Tibial nerve (tissue), 4 donors: ENCODE data around the gene FEZF2. TPM values are rescaled to one million over a fixed set of nuclear protein-coding genes. Genes with fewer than 3 reads are reported as not detected.
A peak's percentile ranks its signal among the peaks of the same experiment; 100 is the strongest.

Experiments
- DNase-seq, 2 donors: peaks; one replicate each; pipeline ENCODE4 v3.0.0-alpha.2; 2019; ENCODE audit warnings: low spot score in 2 of 2
- H3K27ac ChIP-seq, 4 donors: fragments of 200-600 bp; sonication (generic) in 3 of 4; one replicate each; pipeline ENCODE4 v1.5.1; 2017 to 2019; ENCODE audit warnings: mild to moderate bottlenecking in 1 of 4
- H3K27me3 ChIP-seq, 2 donors: fragments of 200-600 bp; sonication (generic) in 1 of 2; one replicate each; pipeline versions ENCODE4 v1.5.1 to v1.6.0; 2017 to 2019
- H3K36me3 ChIP-seq, 3 donors: fragments of 200-600 bp; sonication (generic); one replicate each; pipeline ENCODE4 v1.5.1; 2018 to 2019
- H3K4me1 ChIP-seq, 4 donors: fragments of 200-600 bp; sonication (generic) in 3 of 4; one replicate each; pipeline ENCODE4 v1.5.1; 2017 to 2019
- H3K4me3 ChIP-seq, 4 donors: fragments of 200-600 bp; sonication (generic) in 3 of 4; one replicate each; pipeline ENCODE4 v1.5.1; 2017 to 2019; ENCODE audit warnings: mild to moderate bottlenecking in 1 of 4, moderate library complexity in 1 of 4
- H3K9me3 ChIP-seq, 4 donors: fragments of 200-600 bp; sonication (generic) in 3 of 4; one replicate each; pipeline ENCODE4 v1.5.1; 2017 to 2019
- CTCF ChIP-seq, 5 experiments: fragments of 200-600 bp in 3 of 5; fragments of 450-650 bp in 2 of 5; sonication (generic) in 3 of 5; IDR thresholded peaks; one replicate each; pipeline ENCODE4 v1.5.1; 2016 to 2019; ENCODE audit warnings: antibody characterized with exemption in 5 of 5, mild to moderate bottlenecking in 3 of 5, moderate library complexity in 2 of 5
- EP300 ChIP-seq, 2 donors: sonication (generic); formaldehyde crosslinking; IDR thresholded peaks; one replicate each; pipeline ENCODE4 v1.6.1; 2017; ENCODE audit warnings: antibody characterized with exemption in 2 of 2, mild to moderate bottlenecking in 1 of 2
- POLR2A ChIP-seq, 2 donors: fragments of 450-650 bp; IDR thresholded peaks; one replicate each; pipeline ENCODE4 v1.6.1; 2017; ENCODE audit warnings: antibody characterized with exemption in 2 of 2, mild to moderate bottlenecking in 2 of 2, moderate library complexity in 2 of 2
- WGBS, 2 donors: methylation state at CpG; one replicate each; pipeline ENCODE4 v1.1.5; 2018; 5-methylcytosine and 5-hydroxymethylcytosine counted together
- total RNA-seq, 4 donors: library from RNA; depleted of rRNA; stranded (reverse); fragments of >200 nt; gene quantifications; one replicate each; pipeline ENCODE4 v1.1.0, GENCODE V29; 2016

The FEZF2 gene
- total RNA-seq, 4 donors from 2014 or later: not detected

DNA sequence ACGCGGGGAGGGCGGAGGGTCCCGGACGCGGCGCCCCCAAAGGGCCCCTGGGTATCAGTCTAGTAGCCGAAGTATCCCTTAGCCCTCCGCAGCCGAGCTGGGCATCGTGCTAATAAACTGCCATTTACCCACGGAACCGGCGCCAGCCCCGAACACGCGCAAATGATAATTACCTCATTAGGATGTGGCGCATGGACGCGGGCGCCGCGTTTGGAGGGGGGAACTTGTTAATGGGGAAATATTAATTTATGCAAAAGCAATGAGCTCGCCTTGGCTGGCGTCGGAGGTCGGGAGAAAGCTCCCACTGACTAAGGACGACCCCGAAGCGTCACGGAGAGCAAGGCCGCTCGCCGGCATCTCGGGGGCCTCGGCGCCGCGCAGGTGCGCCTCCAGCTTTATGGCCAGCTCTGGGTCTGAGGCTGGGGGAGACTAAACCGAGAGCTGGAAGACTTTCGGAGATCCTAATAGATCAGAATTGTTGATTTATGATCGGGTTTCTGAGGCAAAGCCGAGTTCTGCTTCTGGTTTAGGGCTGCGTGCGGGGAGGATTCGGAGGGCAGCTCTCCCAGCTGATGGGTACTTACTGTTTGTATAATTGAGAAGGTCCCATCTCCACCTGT is 474 bp upstream of the FEZF2 start:
- Histone ChIP-seq H3K27me3 (peaks cover 6 to 98% of the 10 kb centered on the region in 2 donors), H3K36me3 (no peaks in the 10 kb centered on the region), H3K9me3 (no peaks in the 10 kb centered on the region), H3K4me3 (peak overlapping the region in 3 of 4 donors; percentile 14 to 38 (median 25)), H3K27ac (no peak overlapping the region), H3K4me1 (peaks cover 0 to 87% (median 26%) of the 10 kb centered on the region in 4 donors)
- TF ChIP-seq POLR2A (IDR thresholded peaks at IDR 0.05) (no peak), CTCF (IDR thresholded peaks at IDR 0.05) (no peak), EP300 (IDR thresholded peaks at IDR 0.05) (no peak)
- no peak for DNase-seq
- 1 to 2% methylated on average over 35 to 44 of the region's 47 CpGs for WGBS, 2 donors

- Histone ChIP-seq H3K27ac (no peak overlapping the region), H3K9me3 (no peaks in the 10 kb centered on the region), H3K4me3 (no peak overlapping the region), H3K27me3 (peaks cover 12 to 98% of the 10 kb centered on the region in 2 donors), H3K4me1 (peaks cover 0 to 87% (median 29%) of the 10 kb centered on the region in 4 donors), H3K36me3 (no peaks in the 10 kb centered on the region)
- no peak for TF ChIP-seq POLR2A (IDR thresholded peaks at IDR 0.05)
- WGBS, 2 donors: 0 to 3% methylated on average over 5 to 28 of the region's 30 CpGs
- no peak for DNase-seq
These were observed 719 bp downstream of the FEZF2 start for GRCh38 chr3:62372621-62373041.

- no peak for DNase-seq
- Histone ChIP-seq H3K4me3 (peak overlapping the region in 1 of 4 donors; percentile 17), H3K9me3 (no peaks in the 10 kb centered on the region), H3K36me3 (no peaks in the 10 kb centered on the region), H3K27ac (no peak overlapping the region), H3K4me1 (peaks cover 0 to 83% (median 29%) of the 10 kb centered on the region in 4 donors), H3K27me3 (peaks cover 12 to 98% of the 10 kb centered on the region in 2 donors)
- TF ChIP-seq EP300 (IDR thresholded peaks at IDR 0.05) (no peak), POLR2A (IDR thresholded peaks at IDR 0.05) (no peak), CTCF (IDR thresholded peaks at IDR 0.05) (no peak)
- WGBS, 2 donors: 2 to 4% methylated on average over 28 to 38 of the region's 66 CpGs
These were observed 1.4 kb downstream of the FEZF2 start for GRCh38 chr3:62371720-62372591.

GRCh38 chr3:62370858-62371719 is 2.3 kb downstream of the FEZF2 start:
- no peak for TF ChIP-seq CTCF (IDR thresholded peaks at IDR 0.05)
- no peak for TF ChIP-seq POLR2A (IDR thresholded peaks at IDR 0.05)
- TF ChIP-seq EP300 (IDR thresholded peaks at IDR 0.05): no peak
- Histone ChIP-seq H3K9me3 (no peaks in the 10 kb centered on the region), H3K4me1 (peaks cover 0 to 81% (median 29%) of the 10 kb centered on the region in 4 donors), H3K4me3 (no peak overlapping the region), H3K27ac (no peak overlapping the region), H3K36me3 (no peaks in the 10 kb centered on the region), H3K27me3 (peaks cover 12 to 97% of the 10 kb centered on the region in 2 donors)
- DNase-seq: no peak
- WGBS, 2 donors: 5 to 7% methylated on average over 47 to 49 of the region's 49 CpGs

DNA sequence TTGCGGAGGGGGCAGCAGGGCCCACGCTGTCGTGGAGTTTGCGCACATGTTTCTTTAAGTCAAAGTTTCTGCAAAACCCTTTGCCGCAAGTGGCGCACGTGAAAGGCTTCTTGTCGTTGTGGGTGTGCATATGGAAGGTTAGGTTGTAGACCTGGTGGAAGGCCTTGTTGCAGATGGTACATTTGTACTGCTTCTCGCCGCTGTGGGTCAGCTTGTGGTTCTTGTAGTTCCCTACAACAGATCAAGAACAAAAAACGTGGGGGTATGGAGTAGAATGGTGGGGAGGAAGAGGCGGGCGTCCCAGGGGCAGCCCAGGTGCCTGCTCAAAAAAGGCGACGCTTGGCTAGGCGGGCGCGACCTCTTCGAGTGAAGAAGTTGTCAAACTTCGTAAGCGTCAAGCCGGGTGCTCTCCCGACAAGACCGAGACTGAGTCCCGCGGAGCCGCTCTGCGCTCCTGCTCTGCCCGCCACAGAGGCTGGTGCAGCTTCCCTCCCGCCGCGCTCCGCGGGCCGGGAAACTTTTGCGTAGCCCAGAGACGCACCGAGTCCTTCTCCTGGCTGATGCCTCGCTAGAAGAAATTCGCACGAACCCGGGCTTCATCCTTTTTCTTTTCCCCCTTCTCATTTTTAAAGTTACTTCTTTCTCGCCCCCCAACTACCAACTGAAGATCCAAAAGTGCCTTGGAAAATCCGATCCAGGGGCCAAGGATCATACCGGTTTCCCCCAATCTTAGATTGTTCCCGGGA is 3.1 kb downstream of the FEZF2 start:
- Histone ChIP-seq H3K27me3 (peaks cover 12 to 97% of the 10 kb centered on the region in 2 donors), H3K9me3 (no peaks in the 10 kb centered on the region), H3K27ac (no peak overlapping the region), H3K4me1 (peaks cover 0 to 79% (median 29%) of the 10 kb centered on the region in 4 donors), H3K4me3 (no peak overlapping the region), H3K36me3 (no peaks in the 10 kb centered on the region)
- DNase-seq: no peak
- TF ChIP-seq CTCF (IDR thresholded peaks at IDR 0.05): no peak
- TF ChIP-seq EP300 (IDR thresholded peaks at IDR 0.05): no peak
- TF ChIP-seq POLR2A (IDR thresholded peaks at IDR 0.05): no peak
- WGBS, 2 donors: 3% methylated on average over 46 of the region's 46 CpGs
